Stimulated activated CD8-positive, alpha-beta memory T cell treated with anti-CD3 and anti-CD28 coated beads, Interleukin-2, amount 100 ng/mL, for 1 hour (primary cell): ENCODE measurements around the gene POTEH.
"Not testable (repeated sequence)": the region's sequence is repeated elsewhere in the genome, so short reads cannot be mapped to it uniquely, and the experiment has no call there.

Source experiments
- DNase-seq, 2 donors: peaks; one replicate each; pipeline ENCODE4 v3.0.0-alpha.2; 2020; ENCODE audit warnings: low read depth in 2 of 2

Gene POTEH

GRCh38 chr22:15738157-15738908 lies 48.5 kb downstream of the POTEH start:
- not testable (repeated sequence) for DNase-seq

- DNase-seq = not testable (repeated sequence)
Observed at GRCh38 chr22:15738909-15739391, 49.1 kb downstream of the POTEH start.

- not testable (repeated sequence) for DNase-seq
Observed at GRCh38 chr22:15747636-15748323, 58.0 kb downstream of the POTEH start.

GRCh38 chr22:15749181-15749970 lies 59.5 kb downstream of the POTEH start:
- DNase-seq = not testable (repeated sequence)

- not testable (repeated sequence) for DNase-seq
Observed at GRCh38 chr22:15759443-15760097, 69.7 kb downstream of the POTEH start.

- DNase-seq = not testable (repeated sequence)
Observed at GRCh38 chr22:15760388-15761150, 70.7 kb downstream of the POTEH start.

GRCh38 chr22:15761151-15761777 lies 71.4 kb downstream of the POTEH start:
- DNase-seq = not testable (repeated sequence)

GRCh38 chr22:15763559-15763958 lies 73.7 kb downstream of the POTEH start:
- not testable (repeated sequence) for DNase-seq
